GM23338 (cell line): ENCODE results near the gene USP5.

ENCODE experiments used
- CTCF ChIP-seq, 2 experiments: fragments of 200-600 bp in 1 of 2; sonication (generic) in 1 of 2; conservative IDR thresholded peaks; 2 replicates each; pipeline versions ENCODE4 v1.5.1 to v1.6.1; 2016 to 2017; ENCODE audit warnings: antibody characterized with exemption in 2 of 2, low read depth in 2 of 2, mild to moderate bottlenecking in 2 of 2, moderate library complexity in 1 of 2
- EZH2 ChIP-seq: fragments of 200-600 bp; sonication (generic); IDR thresholded peaks from one replicate; pipeline ENCODE4 v1.8.0; 2017; ENCODE audit warnings: antibody characterized with exemption, mild to moderate bottlenecking, low read depth; ENCODE audit not compliant: unreplicated experiment
- EZH2phosphoT487 ChIP-seq: fragments of 200-600 bp; sonication (generic); IDR thresholded peaks from one replicate; pipeline ENCODE4 v1.8.1; 2018; ENCODE audit warnings: antibody characterized with exemption; ENCODE audit not compliant: unreplicated experiment
- POLR2AphosphoS5 ChIP-seq: IDR thresholded peaks from 2 replicates; pipeline ENCODE4 v1.6.1; 2016; ENCODE audit warnings: antibody characterized with exemption, low read depth
- REST ChIP-seq: IDR thresholded peaks from one replicate; pipeline ENCODE4 v1.6.1; 2018; ENCODE audit warnings: antibody characterized with exemption; ENCODE audit not compliant: unreplicated experiment
- ZNF114 ChIP-seq: fragments of 250-450 bp; sonication (Bioruptor Pico); IDR thresholded peaks from 2 replicates; pipeline ENCODE4 v1.5.0; 2020; ENCODE audit warnings: mild to moderate bottlenecking, moderate library complexity
- ZNF331 ChIP-seq: fragments of 250-450 bp; sonication (Bioruptor Pico); IDR thresholded peaks from 2 replicates; pipeline ENCODE4 v1.5.0; 2020; ENCODE audit warnings: low read depth, mild to moderate bottlenecking, moderate library complexity

GRCh38 chr12:6818645-6819044, 33.3 kb upstream of the USP5 start:
- no peak for TF ChIP-seq EZH2
- TF ChIP-seq CTCF (conservative IDR thresholded peaks at IDR 0.05; ENCODE audit: low read depth in 2 of 2), result no peak
- TF ChIP-seq REST, result no peak
- no peak for TF ChIP-seq ZNF114 (CRISPR knock-in tag)
- TF ChIP-seq POLR2AphosphoS5, result no peak
- TF ChIP-seq EZH2phosphoT487, result no peak
- no peak for TF ChIP-seq ZNF331 (CRISPR knock-in tag)
